Gastroesophageal sphincter (tissue), 4 donors: ENCODE results near the gene KAZN. TPM values are rescaled to one million over a fixed set of nuclear protein-coding genes. Genes with fewer than 3 reads are reported as not detected.
"Not testable (repeated sequence)": the region's sequence is repeated elsewhere in the genome, so short reads cannot be mapped to it uniquely, and the experiment has no call there.

Source experiments
- ATAC-seq: fragments of 150-250 bp; one replicate; pipeline ENCODE4 v1.9.1; 2016; ENCODE audit warnings: mild to moderate bottlenecking, moderate library complexity
- H3K27ac ChIP-seq, 4 donors: fragments of 200-600 bp; sonication (generic) in 3 of 4; 1 replicate in 3 of 4; 2 replicates in 1 of 4; pipeline ENCODE4 v1.5.1; 2016 to 2019
- H3K27me3 ChIP-seq: fragments of 200-600 bp; sonication (generic); one replicate; pipeline ENCODE4 v1.5.1; 2019
- H3K36me3 ChIP-seq, 2 donors: fragments of 200-600 bp; sonication (generic); one replicate each; pipeline ENCODE4 v1.5.1; 2019; ENCODE audit warnings: control low read depth in 1 of 2
- H3K4me1 ChIP-seq, 3 donors: fragments of 200-600 bp; sonication (generic); 1 replicate in 2 of 3; 2 replicates in 1 of 3; pipeline ENCODE4 v1.5.1; 2016 to 2019; ENCODE audit warnings: control low read depth in 2 of 3
- H3K4me3 ChIP-seq, 2 donors: fragments of 200-600 bp; sonication (generic); one replicate each; pipeline ENCODE4 v1.5.1; 2019; ENCODE audit warnings: mild to moderate bottlenecking in 1 of 2, moderate library complexity in 1 of 2
- H3K9me3 ChIP-seq, 3 donors: fragments of 200-600 bp; sonication (generic); one replicate each; pipeline ENCODE4 v1.5.1; 2017 to 2019; ENCODE audit warnings: control low read depth in 2 of 3
- CTCF ChIP-seq, 4 experiments: fragments of 200-600 bp in 2 of 4; fragments of 450-650 bp in 2 of 4; sonication (generic) in 1 of 4; IDR thresholded peaks; one replicate each; pipeline ENCODE4 v1.5.1; 2017 to 2019; ENCODE audit warnings: antibody characterized with exemption in 4 of 4, mild to moderate bottlenecking in 2 of 4, moderate library complexity in 2 of 4
- EP300 ChIP-seq: sonication (generic); formaldehyde crosslinking; IDR thresholded peaks from one replicate; pipeline ENCODE4 v1.6.1; 2017; ENCODE audit warnings: antibody characterized with exemption, mild to moderate bottlenecking
- POLR2A ChIP-seq, 2 donors: fragments of 450-650 bp; IDR thresholded peaks; one replicate each; pipeline ENCODE4 v1.6.1; 2017; ENCODE audit warnings: antibody characterized with exemption in 2 of 2, mild to moderate bottlenecking in 2 of 2, moderate library complexity in 1 of 2
- POLR2AphosphoS5 ChIP-seq: sonication (generic); formaldehyde crosslinking; IDR thresholded peaks from one replicate; pipeline ENCODE4 v1.6.1; 2017; ENCODE audit warnings: antibody characterized with exemption
- WGBS, 2 donors: methylation state at CpG; one replicate each; pipeline ENCODE4 v1.1.5; 2018; ENCODE audit warnings: low coverage in 1 of 2; 5-methylcytosine and 5-hydroxymethylcytosine counted together
- total RNA-seq, 4 donors: library from RNA; depleted of rRNA; stranded (reverse); fragments of >200 nt; gene quantifications; one replicate each; pipeline ENCODE4 v1.1.0, GENCODE V29; 2016

The KAZN gene
- total RNA-seq, 4 donors from 2014 or later, result 6.5 to 16.6 (median 11.5) TPM

- H3K27me3 ChIP-seq, result no peaks in the 10 kb centered on the region
- H3K36me3 ChIP-seq, result peaks cover 0 to 21% of the 10 kb centered on the region in 2 donors
- no peak for ATAC-seq
- H3K4me1 ChIP-seq, result no peaks in the 10 kb centered on the region
- no peak overlapping the region for H3K27ac ChIP-seq
- H3K9me3 ChIP-seq, result peaks cover 0 to 3% (median 0%) of the 10 kb centered on the region in 3 donors
- WGBS, 2 donors, result 76 to 80% methylated on average over 2 to 3 of the region's 3 CpGs
- no peak overlapping the region for H3K4me3 ChIP-seq
- TF ChIP-seq EP300, result no peak
- TF ChIP-seq POLR2AphosphoS5, result no peak
- TF ChIP-seq POLR2A (IDR thresholded peaks at IDR 0.05), result no peak
- TF ChIP-seq CTCF (IDR thresholded peaks at IDR 0.05), result no peak
Measured at GRCh38 chr1:14961661-14962267, 363.3 kb downstream of the KAZN start.

GRCh38 chr1:14962407-14962806 lies 363.9 kb downstream of the KAZN start:
- WGBS, 2 donors, result 92 to 100% methylated on average over 2 to 4 of the region's 7 CpGs
- Histone ChIP-seq H3K4me3 (no peak overlapping the region), H3K36me3 (peaks cover 0 to 21% of the 10 kb centered on the region in 2 donors), H3K4me1 (no peaks in the 10 kb centered on the region), H3K9me3 (peaks cover 0 to 5% (median 0%) of the 10 kb centered on the region in 3 donors), H3K27me3 (no peaks in the 10 kb centered on the region), H3K27ac (no peak overlapping the region)
- no peak for ATAC-seq
- TF ChIP-seq POLR2AphosphoS5, result no peak
- no peak for TF ChIP-seq EP300
- TF ChIP-seq POLR2A (IDR thresholded peaks at IDR 0.05), result no peak
- TF ChIP-seq CTCF (IDR thresholded peaks at IDR 0.05), result no peak

- not testable (repeated sequence) for H3K9me3 ChIP-seq, H3K27ac ChIP-seq, H3K27me3 ChIP-seq, H3K4me3 ChIP-seq, ATAC-seq
- Histone ChIP-seq H3K36me3 (peaks cover 0 to 21% of the 10 kb centered on the region in 2 donors), H3K4me1 (peaks cover 0 to 12% (median 9%) of the 10 kb centered on the region in 3 donors)
- 82 to 84% methylated on average over 7 to 10 of the region's 10 CpGs for WGBS, 2 donors
Measured at GRCh38 chr1:14963791-14964710, 365.6 kb downstream of the KAZN start.

- no peak for TF ChIP-seq POLR2A (IDR thresholded peaks at IDR 0.05)
- TF ChIP-seq EP300, result no peak
- no peak for TF ChIP-seq CTCF (IDR thresholded peaks at IDR 0.05)
- no peak for TF ChIP-seq POLR2AphosphoS5
- ATAC-seq, result no peak
- Histone ChIP-seq H3K36me3 (peaks cover 0 to 21% of the 10 kb centered on the region in 2 donors), H3K27me3 (no peaks in the 10 kb centered on the region), H3K4me3 (no peak overlapping the region), H3K4me1 (peaks cover 0 to 18% (median 10%) of the 10 kb centered on the region in 3 donors), H3K9me3 (peaks cover 0 to 8% (median 0%) of the 10 kb centered on the region in 3 donors), H3K27ac (no peak overlapping the region)
- WGBS, 2 donors, result 60 to 93% methylated on average over 3 to 4 of the region's 4 CpGs
Measured at GRCh38 chr1:14964711-14965055, 366.2 kb downstream of the KAZN start.

- peak; percentile 89 for ATAC-seq
- Histone ChIP-seq H3K4me3 (no peak overlapping the region), H3K4me1 (peaks cover 0 to 42% (median 20%) of the 10 kb centered on the region in 3 donors), H3K9me3 (peaks cover 0 to 5% (median 0%) of the 10 kb centered on the region in 3 donors), H3K36me3 (no peaks in the 10 kb centered on the region), H3K27me3 (no peaks in the 10 kb centered on the region), H3K27ac (peak overlapping the region in 3 of 4 donors; percentile 51 to 69 (median 64))
- TF ChIP-seq POLR2A (IDR thresholded peaks at IDR 0.05) (no peak), POLR2AphosphoS5 (peak; percentile 61), EP300 (no peak)
- WGBS, 2 donors, result 65 to 76% methylated on average over 2 to 7 of the region's 15 CpGs
Measured at GRCh38 chr1:14968251-14968851, 369.9 kb downstream of the KAZN start.
